HTERT RPE-1 (cell line): ENCODE measurements around the gene OR7D2.

Experiments used
- in situ Hi-C: fragments of 300-500 bp; cut with MboI; formaldehyde crosslinking; loops from 4 replicates; pipeline ENCODE4 v1.14.3; 2020; ENCODE audit warnings: low sequenced_read_pairs

The OR7D2 gene

GRCh38 chr19:9205501-9206113 lies 26.8 kb downstream of the OR7D2 start:
- in situ Hi-C loops: no loop called here

- in situ Hi-C loops: no loop called here
Measured at GRCh38 chr19:9219489-9219888, 40.7 kb downstream of the OR7D2 start, which contains the start of gene OR7D4. Gene OR7D4, minus strand, starts transcription at chr19:9219589. Its CDS starts 4,752 bp downstream, at chr19:9214837.
